WTC11 (cell line): ENCODE results near the gene ABTB2. TPM values are rescaled to one million over a fixed set of nuclear protein-coding genes. Genes with fewer than 3 reads are reported as not detected.

ENCODE experiments used
- AFF4 ChIP-seq: sonication (generic); formaldehyde crosslinking; IDR thresholded peaks from 2 replicates; pipeline ENCODE4 v1.8.1; 2023; ENCODE audit warnings: mild to moderate bottlenecking, missing genetic modification reagents, borderline replicate concordance
- ATF2 ChIP-seq: sonication (generic); formaldehyde crosslinking; IDR thresholded peaks from 2 replicates; pipeline ENCODE4 v1.8.1; 2022; ENCODE audit warnings: low read depth, missing genetic modification reagents, borderline replicate concordance
- CBFB ChIP-seq: sonication (generic); formaldehyde crosslinking; IDR thresholded peaks from 2 replicates; pipeline ENCODE4 v1.8.1; 2022; ENCODE audit warnings: mild to moderate bottlenecking, low read depth, missing genetic modification reagents
- ETV6 ChIP-seq: sonication (generic); formaldehyde crosslinking; IDR thresholded peaks from 2 replicates; pipeline ENCODE4 v1.8.1; 2022; ENCODE audit warnings: mild to moderate bottlenecking, missing genetic modification reagents
- FOXJ3 ChIP-seq: sonication (generic); formaldehyde crosslinking; IDR thresholded peaks from 2 replicates; pipeline ENCODE4 v1.9.0; 2021; ENCODE audit warnings: missing genetic modification reagents, mild to moderate bottlenecking, borderline replicate concordance
- FOXK1 ChIP-seq: sonication (generic); formaldehyde crosslinking; IDR thresholded peaks from 2 replicates; pipeline ENCODE4 v1.8.0; 2022; ENCODE audit warnings: mild to moderate bottlenecking, moderate library complexity, missing genetic modification reagents
- FOXP1 ChIP-seq: sonication (generic); formaldehyde crosslinking; IDR thresholded peaks from 2 replicates; pipeline ENCODE4 v1.8.0; 2022; ENCODE audit warnings: missing genetic modification reagents, mild to moderate bottlenecking, moderate library complexity, borderline replicate concordance
- GABPB1 ChIP-seq: sonication (generic); formaldehyde crosslinking; IDR thresholded peaks from 2 replicates; pipeline ENCODE4 v1.8.1; 2023; ENCODE audit warnings: mild to moderate bottlenecking, missing genetic modification reagents
- GTF2I ChIP-seq: fragments of 250-450 bp; sonication (Bioruptor Pico); conservative IDR thresholded peaks from 2 replicates; pipeline ENCODE4 v1.4.0; 2021; ENCODE audit warnings: mild to moderate bottlenecking
- IRF2 ChIP-seq: sonication (generic); formaldehyde crosslinking; IDR thresholded peaks from 2 replicates; pipeline ENCODE4 v1.8.0; 2022; ENCODE audit warnings: low read depth, missing genetic modification reagents, borderline replicate concordance
- JAZF1 ChIP-seq: fragments of 250-450 bp; sonication (Bioruptor Pico); IDR thresholded peaks from 2 replicates; pipeline ENCODE4 v1.9.0; 2021; ENCODE audit warnings: moderate library complexity, mild to moderate bottlenecking, inconsistent platforms
- JUN ChIP-seq: sonication (generic); formaldehyde crosslinking; IDR thresholded peaks from 2 replicates; pipeline ENCODE4 v1.8.0; 2023; ENCODE audit warnings: mild to moderate bottlenecking, missing genetic modification reagents
- KAT7 ChIP-seq: sonication (generic); formaldehyde crosslinking; IDR thresholded peaks from 2 replicates; pipeline ENCODE4 v1.8.1; 2023; ENCODE audit warnings: missing genetic modification reagents, mild to moderate bottlenecking, borderline replicate concordance
- MXD4 ChIP-seq: fragments of 250-450 bp; sonication (Bioruptor Pico); IDR thresholded peaks from 2 replicates; pipeline ENCODE4 v1.8.0; 2021; ENCODE audit warnings: mild to moderate bottlenecking, moderate library complexity, borderline replicate concordance
- MYBL2 ChIP-seq: sonication (generic); formaldehyde crosslinking; IDR thresholded peaks from 2 replicates; pipeline ENCODE4 v1.8.1; 2023; ENCODE audit warnings: mild to moderate bottlenecking, moderate library complexity, missing genetic modification reagents
- RORB ChIP-seq: fragments of 250-450 bp; sonication (Bioruptor Pico); IDR thresholded peaks from 2 replicates; pipeline ENCODE4 v1.9.0; 2021; ENCODE audit warnings: mild to moderate bottlenecking
- SMAD3 ChIP-seq: sonication (generic); formaldehyde crosslinking; IDR thresholded peaks from 2 replicates; pipeline ENCODE4 v1.8.0; 2022; ENCODE audit warnings: missing genetic modification reagents, mild to moderate bottlenecking, borderline replicate concordance
- SMAD4 ChIP-seq: sonication (generic); formaldehyde crosslinking; IDR thresholded peaks from 2 replicates; pipeline ENCODE4 v1.8.0; 2022; ENCODE audit warnings: mild to moderate bottlenecking, missing genetic modification reagents
- STAT6 ChIP-seq: sonication (generic); formaldehyde crosslinking; conservative IDR thresholded peaks from 2 replicates; pipeline ENCODE4 v1.8.1; 2023; ENCODE audit warnings: mild to moderate bottlenecking, low read depth, missing genetic modification reagents, moderate library complexity
- TEAD1 ChIP-seq: sonication (generic); formaldehyde crosslinking; IDR thresholded peaks from 2 replicates; pipeline ENCODE4 v1.8.0; 2022; ENCODE audit warnings: mild to moderate bottlenecking, missing genetic modification reagents
- USF1 ChIP-seq: sonication (generic); formaldehyde crosslinking; IDR thresholded peaks from 2 replicates; pipeline ENCODE4 v1.8.0; 2022; ENCODE audit warnings: mild to moderate bottlenecking, missing genetic modification reagents
- ZMAT4 ChIP-seq: fragments of 250-450 bp; sonication (Bioruptor Pico); IDR thresholded peaks from 2 replicates; pipeline ENCODE4 v1.9.0; 2021; ENCODE audit warnings: mild to moderate bottlenecking
- ZNF232 ChIP-seq: sonication (generic); formaldehyde crosslinking; IDR thresholded peaks from 2 replicates; pipeline ENCODE4 v1.8.0; 2022; ENCODE audit warnings: mild to moderate bottlenecking, missing genetic modification reagents
- ZNF263 ChIP-seq: sonication (generic); formaldehyde crosslinking; IDR thresholded peaks from 2 replicates; pipeline ENCODE4 v1.8.1; 2022; ENCODE audit warnings: low read depth, mild to moderate bottlenecking, moderate library complexity, missing genetic modification reagents
- ZNF317 ChIP-seq: sonication (generic); formaldehyde crosslinking; IDR thresholded peaks from 2 replicates; pipeline ENCODE4 v1.8.1; 2023; ENCODE audit warnings: low read depth, mild to moderate bottlenecking, moderate library complexity, missing genetic modification reagents, borderline replicate concordance
- ZNF423 ChIP-seq: fragments of 250-450 bp; sonication (Bioruptor Pico); IDR thresholded peaks from 2 replicates; pipeline ENCODE4 v2.1.2; 2022; ENCODE audit warnings: mild to moderate bottlenecking, moderate library complexity
- ZNF425 ChIP-seq: fragments of 250-450 bp; sonication (Bioruptor Pico); conservative IDR thresholded peaks from 2 replicates; pipeline ENCODE4 v1.9.0; 2021; ENCODE audit warnings: mild to moderate bottlenecking
- total RNA-seq: library from RNA; stranded (reverse); gene quantifications from 3 replicates; pipeline ENCODE4 v1.2.3, GENCODE V29; 2021

The ABTB2 gene
- total RNA-seq, 1 experiment from 2014 or later = 12.8 TPM

- TF ChIP-seq ZMAT4 (CRISPR knock-in tag) = peak; percentile 93
- no peak for TF ChIP-seq ZNF317 (CRISPR knock-in tag)
- TF ChIP-seq ETV6 (CRISPR knock-in tag) = peak; percentile 56
- no peak for TF ChIP-seq ZNF423 (CRISPR knock-in tag)
- TF ChIP-seq RORB (CRISPR knock-in tag) = no peak
- TF ChIP-seq AFF4 (CRISPR knock-in tag) = no peak
- no peak for TF ChIP-seq TEAD1 (CRISPR knock-in tag)
- peak; percentile 79 for TF ChIP-seq USF1 (CRISPR knock-in tag)
- no peak for TF ChIP-seq JUN
- TF ChIP-seq ZNF232 = 0 out of 2 replicates have a peak, but pooled peaks have one; percentile 68
- peak; percentile 82; the same call in 1 of the 2 replicates for TF ChIP-seq KAT7 (CRISPR knock-in tag)
- no peak for TF ChIP-seq IRF2 (CRISPR knock-in tag)
- TF ChIP-seq ZNF425 (CRISPR knock-in tag) = peak; percentile 96
- TF ChIP-seq STAT6 (CRISPR knock-in tag) = no peak
- peak; percentile 46; the same call in 1 of the 2 replicates for TF ChIP-seq SMAD3 (CRISPR knock-in tag)
- peak; percentile 97 for TF ChIP-seq FOXK1 (CRISPR knock-in tag)
- TF ChIP-seq SMAD4 = no peak
- peak; percentile 54; the same call in 1 of the 2 replicates for TF ChIP-seq JAZF1 (CRISPR knock-in tag)
- peak; percentile 85 for TF ChIP-seq GABPB1 (CRISPR knock-in tag)
- TF ChIP-seq FOXP1 (CRISPR knock-in tag) = peak; percentile 67; the same call in 1 of the 2 replicates
- no peak for TF ChIP-seq ZNF263
- TF ChIP-seq GTF2I (CRISPR knock-in tag) = no peak
- TF ChIP-seq FOXJ3 (CRISPR knock-in tag) = no peak
- TF ChIP-seq CBFB (CRISPR knock-in tag) = peak; percentile 82; the same call in 1 of the 2 replicates
- peak; percentile 79; the same call in 1 of the 2 replicates for TF ChIP-seq MYBL2
- TF ChIP-seq MXD4 = no peak
- no peak for TF ChIP-seq ATF2 (CRISPR knock-in tag)
Measured at GRCh38 chr11:34105079-34105956, 252.5 kb downstream of the ABTB2 start, which contains the start of gene NAT10 (continued).
